HEK293 (cell line): Measurements from ENCODE around the gene WSCD2.

Experiments
- BCL11A ChIP-seq: fragments of 450-650 bp; formaldehyde crosslinking; IDR thresholded peaks from 2 replicates; pipeline ENCODE4 v1.5.1; 2016; ENCODE audit warnings: low read depth, missing biosample characterization, missing genetic modification characterization
- HOXA7 ChIP-seq: sonication (generic); formaldehyde crosslinking; IDR thresholded peaks from 2 replicates; pipeline ENCODE4 v1.8.1; 2022; ENCODE audit warnings: missing genetic modification reagents, borderline replicate concordance
- ZNF140 ChIP-seq: fragments of 450-650 bp; formaldehyde crosslinking; IDR thresholded peaks from 2 replicates; pipeline ENCODE4 v1.5.1; 2016; ENCODE audit warnings: missing biosample characterization, missing genetic modification characterization
- ZNF174 ChIP-seq: fragments of 450-650 bp; formaldehyde crosslinking; IDR thresholded peaks from 2 replicates; pipeline ENCODE4 v1.5.0; 2017; ENCODE audit warnings: missing biosample characterization, mild to moderate bottlenecking, missing genetic modification characterization
- ZNF184 ChIP-seq: fragments of 450-650 bp; IDR thresholded peaks from 2 replicates; pipeline ENCODE4 v1.5.1; 2018; ENCODE audit warnings: missing biosample characterization, mild to moderate bottlenecking, missing genetic modification characterization
- TF ChIP-seq, protein P1 (sequence below): fragments of 450-650 bp; formaldehyde crosslinking; IDR thresholded peaks from 2 replicates; pipeline ENCODE4 v1.5.1; 2016; ENCODE audit warnings: missing biosample characterization, missing genetic modification characterization
- TF ChIP-seq, protein P2 (sequence below): fragments of 450-650 bp; formaldehyde crosslinking; IDR thresholded peaks from 2 replicates; pipeline ENCODE4 v1.5.1; 2016; ENCODE audit warnings: missing biosample characterization, missing genetic modification characterization, low read depth

DNA sequence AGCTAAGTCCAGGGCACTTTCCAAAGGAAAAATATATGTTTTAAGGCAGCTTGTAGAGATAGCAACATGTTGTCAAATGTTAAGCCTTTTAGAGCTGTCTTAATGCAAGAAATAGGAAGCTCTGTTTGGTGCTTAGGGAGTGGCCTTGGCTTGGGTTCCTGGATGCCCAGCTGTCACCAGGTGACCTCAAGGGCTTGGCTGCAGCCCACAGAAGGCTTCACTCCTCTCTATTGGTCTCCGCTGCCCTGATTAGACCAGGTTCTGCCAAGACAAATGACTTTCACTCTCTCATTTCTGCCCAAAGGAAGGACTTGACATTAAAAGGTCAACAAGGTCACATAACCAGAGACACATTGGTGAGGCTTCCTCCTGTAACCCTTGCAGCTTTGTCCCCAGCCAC lies 76.8 kb downstream of the WSCD2 start:
- TF ChIP-seq, protein P1, sequence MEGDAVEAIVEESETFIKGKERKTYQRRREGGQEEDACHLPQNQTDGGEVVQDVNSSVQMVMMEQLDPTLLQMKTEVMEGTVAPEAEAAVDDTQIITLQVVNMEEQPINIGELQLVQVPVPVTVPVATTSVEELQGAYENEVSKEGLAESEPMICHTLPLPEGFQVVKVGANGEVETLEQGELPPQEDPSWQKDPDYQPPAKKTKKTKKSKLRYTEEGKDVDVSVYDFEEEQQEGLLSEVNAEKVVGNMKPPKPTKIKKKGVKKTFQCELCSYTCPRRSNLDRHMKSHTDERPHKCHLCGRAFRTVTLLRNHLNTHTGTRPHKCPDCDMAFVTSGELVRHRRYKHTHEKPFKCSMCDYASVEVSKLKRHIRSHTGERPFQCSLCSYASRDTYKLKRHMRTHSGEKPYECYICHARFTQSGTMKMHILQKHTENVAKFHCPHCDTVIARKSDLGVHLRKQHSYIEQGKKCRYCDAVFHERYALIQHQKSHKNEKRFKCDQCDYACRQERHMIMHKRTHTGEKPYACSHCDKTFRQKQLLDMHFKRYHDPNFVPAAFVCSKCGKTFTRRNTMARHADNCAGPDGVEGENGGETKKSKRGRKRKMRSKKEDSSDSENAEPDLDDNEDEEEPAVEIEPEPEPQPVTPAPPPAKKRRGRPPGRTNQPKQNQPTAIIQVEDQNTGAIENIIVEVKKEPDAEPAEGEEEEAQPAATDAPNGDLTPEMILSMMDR (tag by site-specific recombination) = no peak
- TF ChIP-seq, protein P2, sequence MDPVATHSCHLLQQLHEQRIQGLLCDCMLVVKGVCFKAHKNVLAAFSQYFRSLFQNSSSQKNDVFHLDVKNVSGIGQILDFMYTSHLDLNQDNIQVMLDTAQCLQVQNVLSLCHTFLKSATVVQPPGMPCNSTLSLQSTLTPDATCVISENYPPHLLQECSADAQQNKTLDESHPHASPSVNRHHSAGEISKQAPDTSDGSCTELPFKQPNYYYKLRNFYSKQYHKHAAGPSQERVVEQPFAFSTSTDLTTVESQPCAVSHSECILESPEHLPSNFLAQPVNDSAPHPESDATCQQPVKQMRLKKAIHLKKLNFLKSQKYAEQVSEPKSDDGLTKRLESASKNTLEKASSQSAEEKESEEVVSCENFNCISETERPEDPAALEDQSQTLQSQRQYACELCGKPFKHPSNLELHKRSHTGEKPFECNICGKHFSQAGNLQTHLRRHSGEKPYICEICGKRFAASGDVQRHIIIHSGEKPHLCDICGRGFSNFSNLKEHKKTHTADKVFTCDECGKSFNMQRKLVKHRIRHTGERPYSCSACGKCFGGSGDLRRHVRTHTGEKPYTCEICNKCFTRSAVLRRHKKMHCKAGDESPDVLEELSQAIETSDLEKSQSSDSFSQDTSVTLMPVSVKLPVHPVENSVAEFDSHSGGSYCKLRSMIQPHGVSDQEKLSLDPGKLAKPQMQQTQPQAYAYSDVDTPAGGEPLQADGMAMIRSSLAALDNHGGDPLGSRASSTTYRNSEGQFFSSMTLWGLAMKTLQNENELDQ (tag by site-specific recombination) = no peak
- TF ChIP-seq BCL11A (tag by site-specific recombination) (no peak), ZNF174 (tag by site-specific recombination) (no peak), ZNF184 (tag by site-specific recombination) (no peak), HOXA7 (CRISPR knock-in tag) (no peak), ZNF140 (no peak)
